ENCODE results near the gene SGMS1.

DNA sequence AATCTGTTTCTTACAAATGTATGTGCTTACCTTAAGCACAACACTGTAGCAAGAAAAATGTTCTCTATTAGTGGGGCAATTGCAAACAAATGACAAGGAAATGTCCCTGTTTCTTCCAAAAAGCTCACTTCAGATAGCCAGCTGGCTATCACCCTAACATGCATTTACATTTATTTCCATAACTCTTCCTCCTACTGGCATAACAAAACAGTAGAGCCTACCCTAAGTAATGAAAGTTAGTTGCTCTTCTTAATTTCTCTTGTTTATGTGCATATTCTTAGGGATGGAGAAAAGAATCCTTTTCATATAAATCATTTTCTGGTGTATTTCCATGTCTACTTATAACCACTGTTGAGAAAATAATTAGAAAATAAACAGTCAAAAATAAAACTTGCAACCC, 100.4 kb downstream of the SGMS1 start:
- TF ChIP-seq CTCF (IDR thresholded peaks at IDR 0.05; ENCODE audit: extremely low read depth in 1 of 2, insufficient read depth in 1 of 2, low read depth in 1 of 2, low read length in 2 of 2) (no peak), POLR2AphosphoS5 (IDR thresholded peaks at IDR 0.05; ENCODE audit: insufficient read depth, low read depth, low read length) (no peak), MAX (IDR thresholded peaks at IDR 0.05; ENCODE audit: insufficient read depth, insufficient read length) (no peak)

Data from endothelial cell of umbilical vein (primary cell).